KMS-11 (cell line): ENCODE data around the gene BMP8B.
A peak's percentile ranks its signal among the peaks of the same experiment; 100 is the strongest.
"Not testable (repeated sequence)": the region's sequence is repeated elsewhere in the genome, so short reads cannot be mapped to it uniquely, and the experiment has no call there.

Experiments used
- H2AFZ ChIP-seq: fragments of 200-600 bp; sonication (generic); 2 replicates; pipeline ENCODE4 v1.6.1; 2016; ENCODE audit warnings: antibody characterized with exemption, mixed run types, low read depth
- H3K27ac ChIP-seq: fragments of 200-600 bp; sonication (generic); 2 replicates; pipeline ENCODE4 v1.6.1; 2016; ENCODE audit warnings: mild to moderate bottlenecking, mixed run types
- H3K27me3 ChIP-seq: fragments of 200-600 bp; sonication (generic); 2 replicates; pipeline ENCODE4 v1.6.1; 2017; ENCODE audit warnings: mild to moderate bottlenecking, low read depth, mixed run types, moderate library complexity; ENCODE audit not compliant: insufficient read depth
- H3K36me3 ChIP-seq: fragments of 200-600 bp; sonication (generic); 2 replicates; pipeline ENCODE4 v1.6.1; 2017; ENCODE audit warnings: mild to moderate bottlenecking, mixed run types; ENCODE audit not compliant: insufficient read depth
- H3K4me1 ChIP-seq: fragments of 200-600 bp; sonication (generic); 2 replicates; pipeline ENCODE4 v1.6.1; 2016; ENCODE audit warnings: mild to moderate bottlenecking, low read depth, mixed run types; ENCODE audit not compliant: poor library complexity, severe bottlenecking
- H3K4me2 ChIP-seq: fragments of 200-600 bp; sonication (generic); 2 replicates; pipeline ENCODE4 v1.7.0; 2016; ENCODE audit warnings: mild to moderate bottlenecking, mixed run types
- H3K4me3 ChIP-seq: fragments of 200-600 bp; sonication (generic); IDR thresholded peaks from 2 replicates; pipeline ENCODE4 v1.6.1; 2017; ENCODE audit warnings: low read depth, low read length, mixed read lengths; ENCODE audit not compliant: insufficient read depth
- H3K79me2 ChIP-seq: fragments of 200-600 bp; sonication (generic); 2 replicates; pipeline ENCODE4 v1.6.1; 2016; ENCODE audit warnings: low read depth, mixed run types; ENCODE audit not compliant: insufficient read depth
- H3K9ac ChIP-seq: fragments of 200-600 bp; sonication (generic); 2 replicates; pipeline ENCODE4 v1.6.1; 2016; ENCODE audit warnings: mild to moderate bottlenecking, mixed run types
- H4K20me1 ChIP-seq: fragments of 200-600 bp; sonication (generic); 2 replicates; pipeline ENCODE4 v1.6.1; 2016; ENCODE audit warnings: mild to moderate bottlenecking, mixed run types; ENCODE audit not compliant: insufficient read depth
- CTCF ChIP-seq: fragments of 200-600 bp; sonication (generic); conservative IDR thresholded peaks from 2 replicates; pipeline ENCODE4 v1.6.1; 2017; ENCODE audit warnings: low read depth, mild to moderate bottlenecking, antibody characterized with exemption, low read length, moderate library complexity, mixed read lengths

BMP8B gene

GRCh38 chr1:39802496-39803260 lies 14.0 kb upstream of the BMP8B start:
- Histone ChIP-seq H3K79me2 (no peaks in the 10 kb centered on the region), H3K4me2 (no peak overlapping the region), H2AFZ (no peak overlapping the region), H3K9ac (no peak overlapping the region), H3K4me1 (peaks cover 12% of the 10 kb centered on the region), H4K20me1 (no peaks in the 10 kb centered on the region), H3K4me3 (no peak overlapping the region), H3K27me3 (no peaks in the 10 kb centered on the region), H3K36me3 (no peaks in the 10 kb centered on the region), H3K27ac (no peak overlapping the region)
- TF ChIP-seq CTCF, result no peak

- no peak for TF ChIP-seq CTCF
- H3K27me3 ChIP-seq, result no peaks in the 10 kb centered on the region
- H3K4me1 ChIP-seq, result peaks cover 16% of the 10 kb centered on the region
- H3K79me2 ChIP-seq, result no peaks in the 10 kb centered on the region
- H3K36me3 ChIP-seq, result no peaks in the 10 kb centered on the region
- H3K4me3 ChIP-seq, result no peak overlapping the region
- no peak overlapping the region for H2AFZ ChIP-seq
- no peak overlapping the region for H3K4me2 ChIP-seq
- no peak overlapping the region for H3K27ac ChIP-seq
- no peak overlapping the region for H3K9ac ChIP-seq
- no peaks in the 10 kb centered on the region for H4K20me1 ChIP-seq
Measured at GRCh38 chr1:39800471-39800835, 11.8 kb upstream of the BMP8B start.

DNA sequence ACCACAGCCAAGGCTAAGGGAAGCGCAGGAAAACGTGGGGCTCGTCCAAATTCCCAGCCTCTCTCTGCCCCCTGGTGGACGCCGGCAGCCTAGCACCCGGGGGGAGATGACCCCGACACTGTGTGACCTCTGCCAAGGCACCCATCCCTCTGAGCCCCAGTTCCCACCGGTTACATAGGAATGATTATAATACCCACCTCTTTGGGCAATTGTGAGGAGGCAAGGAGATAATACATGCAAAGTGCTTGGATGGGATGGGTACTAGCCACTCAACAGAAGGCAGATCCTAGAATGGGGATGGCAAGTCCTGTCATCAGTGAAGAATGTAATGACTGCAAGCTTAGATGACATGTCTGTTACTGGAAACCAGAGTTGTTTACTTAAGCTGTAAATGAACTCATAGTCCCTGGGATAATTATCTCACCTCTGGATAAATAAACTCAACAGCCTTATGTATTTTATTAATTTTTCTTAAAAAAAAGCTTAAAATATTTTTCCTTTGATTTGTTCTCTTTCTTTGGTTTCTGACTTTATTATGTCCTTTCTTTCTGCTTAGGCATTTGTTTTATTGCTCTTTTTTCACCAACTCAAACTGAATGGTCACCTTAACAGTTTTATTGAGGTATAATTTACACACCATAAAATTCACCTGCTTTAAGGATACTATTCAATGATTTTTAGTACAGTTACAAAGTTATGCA lies 11.3 kb upstream of the BMP8B start:
- Histone ChIP-seq H3K36me3 (no peaks in the 10 kb centered on the region), H3K27ac (peak overlapping the region; percentile 82), H4K20me1 (no peaks in the 10 kb centered on the region), H3K4me3 (peak overlapping the region; percentile 65), H3K9ac (peak overlapping the region; percentile 76; the same call in 1 of the 2 replicates), H3K4me2 (peak overlapping the region; percentile 56), H3K79me2 (no peaks in the 10 kb centered on the region), H3K27me3 (no peaks in the 10 kb centered on the region), H2AFZ (peak overlapping the region; percentile 90), H3K4me1 (peaks cover 17% of the 10 kb centered on the region)
- peak; percentile 88 for TF ChIP-seq CTCF

DNA sequence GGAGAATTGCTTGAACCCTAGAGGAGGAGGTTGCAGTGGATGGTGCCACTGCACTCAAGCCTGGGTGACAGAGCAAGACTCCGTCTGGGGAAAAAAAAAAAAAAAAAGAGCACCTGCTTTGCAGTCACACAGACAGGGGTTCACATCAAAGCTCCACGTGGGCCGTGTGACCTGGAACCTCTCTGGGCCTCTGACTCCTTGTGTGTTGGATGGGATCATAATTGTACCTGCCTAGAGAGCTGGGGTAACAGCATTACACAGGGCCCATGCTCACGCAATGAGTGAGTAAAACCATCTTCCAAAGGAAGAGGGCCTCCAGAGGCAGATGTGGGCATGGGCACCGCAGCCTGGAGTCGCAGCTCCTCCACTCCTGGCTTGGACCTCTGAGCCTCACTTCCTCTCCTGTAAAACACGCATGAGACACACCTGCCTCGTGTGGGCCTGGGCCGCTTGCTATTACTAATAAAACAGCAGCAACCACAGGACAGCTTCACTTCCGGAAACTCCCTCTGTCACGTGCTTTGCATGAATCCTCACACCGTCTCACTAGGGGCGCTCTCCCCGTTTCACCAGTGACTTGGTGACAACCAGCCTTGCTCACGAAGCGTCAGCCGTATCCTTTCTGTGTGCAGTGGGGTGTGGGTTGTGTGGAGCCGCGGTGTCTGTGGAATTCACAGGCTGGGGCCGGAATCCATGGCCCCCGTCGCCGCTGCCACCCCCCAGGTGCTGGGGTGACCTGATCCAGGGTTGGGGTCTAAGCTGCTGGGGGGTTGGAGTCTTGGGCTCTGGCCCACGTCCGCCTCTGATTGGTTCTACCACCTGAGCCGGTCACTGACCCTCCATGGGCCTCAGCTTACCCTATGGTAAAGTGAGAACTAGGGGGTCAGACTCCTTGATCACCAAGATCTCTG lies 10.4 kb upstream of the BMP8B start:
- Histone ChIP-seq H3K27ac (peak overlapping the region; percentile 82), H3K4me2 (peak overlapping the region; percentile 56), H3K4me3 (peak overlapping the region; percentile 65), H2AFZ (peak overlapping the region; percentile 90), H3K4me1 (peaks cover 21% of the 10 kb centered on the region), H3K9ac (peak overlapping the region; percentile 76)
- not testable (repeated sequence) for H3K36me3 ChIP-seq, H4K20me1 ChIP-seq, H3K79me2 ChIP-seq, H3K27me3 ChIP-seq
- TF ChIP-seq CTCF, result peak; percentile 96
